HG03045 (cell line): Measurements from ENCODE around the gene ACADVL.
"Not testable (repeated sequence)": the region's sequence is repeated elsewhere in the genome, so short reads cannot be mapped to it uniquely, and the experiment has no call there.

Experiments used
- ATAC-seq: cut with Tn5 transposase; IDR thresholded peaks from one replicate; pipeline ENCODE4 v1.9.1; 2021; ENCODE audit warnings: mild to moderate bottlenecking, moderate library complexity; ENCODE audit not compliant: unreplicated experiment

Gene ACADVL

DNA sequence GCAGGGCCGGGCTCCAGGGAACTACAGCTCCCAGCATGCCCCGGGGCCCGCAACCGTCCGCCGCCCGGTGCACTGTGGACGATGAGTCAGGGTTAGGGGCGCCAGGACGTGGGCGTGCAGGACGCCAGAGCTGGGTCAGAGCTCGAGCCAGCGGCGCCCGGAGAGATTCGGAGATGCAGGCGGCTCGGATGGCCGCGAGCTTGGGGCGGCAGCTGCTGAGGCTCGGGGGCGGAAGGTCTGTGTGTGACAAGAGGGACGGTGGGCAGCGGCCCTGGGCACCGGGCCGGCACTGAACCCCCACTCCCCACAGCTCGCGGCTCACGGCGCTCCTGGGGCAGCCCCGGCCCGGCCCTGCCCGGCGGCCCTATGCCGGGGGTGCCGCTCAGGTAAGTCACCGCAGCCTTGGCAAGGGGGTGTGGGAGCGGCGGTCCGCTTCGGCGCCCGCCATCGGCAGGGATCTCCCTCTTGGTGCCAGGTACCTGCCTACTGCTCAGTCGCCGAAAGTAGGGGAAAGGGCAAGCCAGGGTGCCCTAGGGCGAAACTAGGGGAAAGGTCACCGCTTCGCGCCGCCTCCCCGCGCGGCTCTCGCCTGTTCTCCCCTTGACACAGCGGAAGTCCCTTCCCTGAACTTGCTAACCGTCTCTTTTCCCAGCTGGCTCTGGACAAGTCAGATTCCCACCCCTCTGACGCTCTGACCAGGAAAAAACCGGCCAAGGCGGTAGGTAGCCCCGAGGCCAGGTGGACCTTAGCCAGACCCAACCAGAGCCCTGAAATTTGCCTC is at the start of gene ACADVL, which contains the start of gene DLG4:
TSS of gene ACADVL (plus strand) at position 127 of the 781 bp plus-strand sequence. CDS start at position 174, 47 bp downstream.
TSS of gene DLG4 (minus strand) at position 25 of the 781 bp plus-strand sequence.
- ATAC-seq = peak; percentile 59

DNA sequence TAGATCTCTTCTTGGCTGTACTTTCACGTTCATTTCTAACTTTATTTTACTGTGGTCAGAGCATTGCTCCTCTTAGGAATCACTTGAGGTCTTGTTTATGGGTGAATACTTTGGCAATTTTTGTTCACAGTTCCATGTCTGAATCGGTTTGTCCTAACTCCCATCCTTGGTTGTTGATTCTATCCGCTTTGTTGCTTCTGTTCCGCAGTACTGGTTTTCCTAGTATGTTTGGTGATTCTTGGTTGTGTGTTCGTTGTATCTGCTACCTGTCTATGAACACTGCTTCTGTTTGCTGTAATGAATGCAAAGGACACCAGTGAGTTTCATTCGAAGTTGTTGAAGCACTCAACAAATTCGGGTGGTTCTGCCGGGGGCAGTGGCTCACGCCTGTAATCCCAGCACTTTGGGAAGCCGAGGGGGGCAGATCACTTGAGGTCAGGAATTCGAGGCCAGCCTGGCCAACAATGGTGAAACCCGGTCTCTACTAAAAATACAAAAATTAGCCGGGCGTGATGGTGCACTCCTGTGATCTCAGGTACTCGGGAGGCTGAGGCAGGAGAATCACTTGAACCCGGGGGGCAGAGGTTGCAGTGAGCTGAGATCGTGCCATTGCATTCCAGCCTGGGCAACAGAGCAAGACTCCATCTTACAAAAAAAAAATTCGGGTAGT is 47.1 kb upstream of the ACADVL start:
- ATAC-seq = not testable (repeated sequence)

DNA sequence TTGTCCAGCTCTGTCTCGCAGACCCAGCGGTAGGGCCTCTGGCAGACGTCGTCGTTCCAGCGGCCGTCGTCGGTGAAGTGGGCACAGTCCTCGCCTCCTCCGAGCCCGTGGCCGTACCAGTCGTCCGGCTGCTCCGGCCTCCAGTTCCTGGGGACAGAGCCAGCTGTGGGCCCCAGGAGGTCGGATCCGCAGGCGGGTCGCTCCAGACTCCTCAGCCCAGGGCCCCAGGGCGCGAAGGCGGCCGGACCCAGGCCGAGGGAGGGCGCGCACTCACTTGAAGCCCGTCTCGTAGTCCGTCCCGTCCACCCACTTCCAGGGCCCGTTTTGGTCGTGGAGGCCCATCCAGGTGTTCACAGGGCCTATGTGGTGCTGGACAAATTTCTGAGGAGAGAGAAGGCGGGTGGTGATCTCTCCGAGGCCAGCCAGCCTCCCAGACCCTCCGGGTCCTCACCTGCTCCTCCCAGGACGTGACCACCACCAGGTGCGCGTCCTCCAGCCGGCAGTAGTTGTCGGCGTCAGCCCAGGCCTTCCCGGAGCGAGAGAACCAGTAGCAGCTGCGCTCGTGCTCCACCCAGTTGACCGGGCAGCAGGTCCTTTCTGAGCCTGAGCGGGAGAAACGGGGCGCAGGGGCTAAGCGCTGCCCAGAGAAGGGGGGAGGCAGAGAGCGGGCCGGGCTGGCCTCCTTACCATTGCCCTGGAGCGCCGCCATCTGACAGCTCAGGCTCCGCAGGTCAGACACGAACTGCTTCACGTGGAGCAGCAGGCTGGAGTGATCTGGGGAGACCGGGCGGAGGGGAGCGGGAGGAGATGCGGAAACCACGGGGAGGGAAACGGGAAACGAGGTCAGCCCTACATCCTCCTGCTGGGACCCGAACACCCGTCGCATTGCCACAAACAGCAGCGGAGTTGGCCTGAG is 45.8 kb upstream of the ACADVL start:
- ATAC-seq = no peak

DNA sequence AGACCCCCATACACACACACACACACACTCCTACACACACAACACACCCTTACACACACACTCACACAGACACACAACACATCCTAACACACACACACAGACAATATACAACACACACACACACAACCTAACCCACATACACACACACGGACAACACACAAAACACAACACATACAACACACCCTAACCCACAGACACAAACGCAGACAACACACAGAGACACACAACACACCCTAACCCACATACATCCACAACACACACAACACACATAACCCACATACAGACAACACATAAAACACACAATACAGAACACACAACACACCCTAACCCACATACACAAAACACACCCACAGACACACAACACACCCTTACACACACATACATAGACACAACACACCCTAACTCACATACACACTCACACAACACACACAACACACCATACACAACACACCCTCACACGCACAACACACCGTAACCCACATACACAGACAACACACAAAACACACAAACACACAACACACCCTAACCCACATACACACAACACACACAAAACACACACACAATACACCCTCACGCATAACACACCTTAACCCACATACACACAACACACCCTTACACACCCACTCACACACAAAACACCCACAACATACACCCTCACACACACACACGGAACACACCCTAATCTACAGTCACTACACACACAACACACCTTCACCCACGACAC is 45.0 kb upstream of the ACADVL start:
- no peak for ATAC-seq

DNA sequence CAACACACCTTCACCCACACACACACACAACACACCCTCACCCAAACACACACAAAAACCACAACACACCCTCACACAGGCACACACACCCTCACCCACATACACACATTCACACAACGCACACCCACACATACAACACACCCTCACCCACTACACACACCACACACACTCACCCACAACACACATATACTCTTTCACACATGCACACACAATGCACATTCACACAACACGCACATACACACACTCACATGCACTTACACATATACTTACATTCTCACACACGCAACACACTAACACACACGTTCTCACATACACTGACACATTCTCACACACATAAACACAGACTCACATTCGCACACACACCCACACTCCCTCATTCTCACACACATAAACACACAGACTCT is 44.4 kb upstream of the ACADVL start:
- ATAC-seq = no peak

DNA sequence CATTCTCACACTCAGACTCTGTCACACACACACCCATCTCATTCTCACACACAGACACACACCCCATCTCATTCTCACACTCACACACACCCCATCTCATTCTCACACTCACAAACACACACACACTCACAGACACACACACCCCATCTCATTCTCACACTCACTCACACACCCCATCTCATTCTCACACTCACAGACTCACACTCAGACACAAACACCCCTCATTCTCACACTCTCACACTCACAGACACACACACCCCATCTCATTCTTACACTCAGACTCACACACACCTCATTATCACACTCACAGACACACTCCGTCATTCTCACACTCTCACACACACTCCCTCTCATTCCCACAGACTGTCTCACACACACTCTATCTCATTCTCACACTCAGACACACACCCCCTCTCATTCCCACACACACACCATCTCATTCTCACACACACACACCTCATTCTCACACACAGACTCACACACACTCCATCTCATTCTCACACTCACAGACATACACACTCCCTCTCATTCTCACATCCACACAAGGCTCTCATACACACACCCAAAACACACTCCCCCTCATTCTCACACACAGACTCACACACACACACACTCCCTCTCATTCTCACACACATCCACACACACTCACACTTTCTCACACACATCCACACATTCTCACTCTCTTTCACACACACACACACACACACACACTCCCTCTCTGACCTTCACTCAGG is 43.5 kb upstream of the ACADVL start:
- ATAC-seq = no peak

DNA sequence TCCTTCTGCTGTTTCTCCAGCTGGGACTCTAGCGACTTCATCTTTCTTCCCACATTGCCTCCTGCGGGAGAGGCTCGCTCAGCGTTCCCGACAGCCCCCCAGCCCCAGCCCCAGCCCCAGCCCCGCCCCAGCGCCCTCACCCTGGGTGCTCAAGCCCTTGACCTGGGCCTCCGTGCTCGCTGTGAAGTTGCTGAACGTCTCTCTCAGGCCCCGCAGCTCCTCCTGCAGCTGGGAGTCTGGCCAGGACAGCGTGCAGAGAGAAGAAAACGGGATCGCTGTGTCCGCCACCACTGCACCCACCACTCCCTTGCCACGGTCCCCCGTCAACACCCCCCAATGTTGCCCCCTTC is 42.9 kb upstream of the ACADVL start:
- ATAC-seq = no peak

DNA sequence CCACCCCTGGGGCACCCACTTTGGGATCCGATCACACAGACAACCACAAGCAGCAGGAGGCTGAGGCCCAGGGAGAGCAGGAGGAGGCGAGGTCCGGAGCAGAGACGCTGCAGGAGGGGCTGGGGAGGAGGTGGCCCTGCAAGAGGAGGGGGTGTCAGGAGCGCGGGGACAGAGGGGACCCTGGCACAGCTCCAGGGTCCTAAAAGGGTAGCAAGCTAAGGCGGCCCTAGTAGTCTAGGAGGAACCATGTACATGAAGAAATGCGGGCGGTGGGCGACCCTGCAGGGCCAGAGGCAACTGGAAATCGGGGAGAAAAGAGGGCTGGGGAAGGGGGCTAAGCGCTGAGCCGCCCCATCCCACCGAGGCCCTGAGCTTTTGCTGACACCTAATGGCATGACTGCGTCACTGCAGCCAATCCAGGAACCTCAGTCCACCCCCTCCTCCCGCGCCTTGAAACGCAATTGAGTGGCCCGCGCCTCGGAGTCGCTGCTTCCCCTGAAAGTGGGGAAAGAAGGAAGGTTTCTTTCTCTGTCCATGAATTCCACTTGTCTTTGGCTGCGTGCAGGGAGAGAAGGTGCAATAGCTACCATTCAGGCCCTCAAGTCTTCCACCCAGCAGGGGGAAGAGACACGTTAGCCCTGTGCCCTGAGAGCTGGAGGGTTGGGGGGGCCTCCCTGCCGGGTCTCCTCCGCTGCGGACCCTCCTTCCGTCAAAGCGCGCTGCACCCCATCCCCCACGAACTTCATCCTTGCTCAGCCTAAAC is 42.4 kb upstream of the ACADVL start:
- no peak for ATAC-seq

DNA sequence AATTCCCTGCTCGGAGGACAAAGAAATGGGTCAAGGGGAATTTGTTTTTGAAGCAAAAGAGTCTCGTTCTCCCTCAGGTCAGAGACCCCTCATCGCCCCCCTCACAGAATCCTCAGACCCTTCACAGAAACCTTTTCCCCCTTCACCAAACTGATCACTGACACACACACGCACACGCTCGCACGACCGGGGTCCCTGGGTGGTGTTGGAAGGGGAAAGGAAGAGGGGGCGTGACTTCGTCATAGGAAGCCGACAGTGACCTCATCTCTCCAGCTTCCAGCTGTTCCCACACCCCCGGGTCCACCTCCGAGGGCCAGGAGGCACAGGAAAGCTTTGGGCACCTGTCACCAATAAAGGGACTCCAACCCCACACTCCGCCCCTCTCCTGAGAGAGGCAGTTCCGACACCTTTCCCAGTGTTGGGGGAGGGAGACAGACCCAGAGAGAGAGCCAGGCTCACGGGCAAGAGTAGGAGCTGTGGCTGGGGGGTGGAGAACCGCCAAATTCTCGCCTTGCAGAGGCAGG is 41.7 kb upstream of the ACADVL start:
- no peak for ATAC-seq

DNA sequence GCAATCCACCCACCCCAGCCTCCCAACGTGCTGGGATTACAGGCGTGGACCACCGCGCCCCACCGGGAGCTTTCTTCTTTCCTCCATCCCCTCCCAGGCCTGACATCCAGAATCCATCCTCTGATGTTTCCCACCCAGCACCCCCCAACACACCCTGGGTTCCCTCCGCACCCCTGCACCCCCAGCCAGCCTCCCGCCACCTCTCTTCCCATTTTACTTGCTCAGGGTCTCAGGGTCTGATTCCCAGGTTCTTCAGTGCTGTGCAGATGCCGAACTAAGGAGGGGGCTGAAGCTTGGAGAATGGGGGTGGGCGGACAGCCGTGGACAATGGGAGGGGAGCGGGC is 40.8 kb upstream of the ACADVL start:
- ATAC-seq = no peak

DNA sequence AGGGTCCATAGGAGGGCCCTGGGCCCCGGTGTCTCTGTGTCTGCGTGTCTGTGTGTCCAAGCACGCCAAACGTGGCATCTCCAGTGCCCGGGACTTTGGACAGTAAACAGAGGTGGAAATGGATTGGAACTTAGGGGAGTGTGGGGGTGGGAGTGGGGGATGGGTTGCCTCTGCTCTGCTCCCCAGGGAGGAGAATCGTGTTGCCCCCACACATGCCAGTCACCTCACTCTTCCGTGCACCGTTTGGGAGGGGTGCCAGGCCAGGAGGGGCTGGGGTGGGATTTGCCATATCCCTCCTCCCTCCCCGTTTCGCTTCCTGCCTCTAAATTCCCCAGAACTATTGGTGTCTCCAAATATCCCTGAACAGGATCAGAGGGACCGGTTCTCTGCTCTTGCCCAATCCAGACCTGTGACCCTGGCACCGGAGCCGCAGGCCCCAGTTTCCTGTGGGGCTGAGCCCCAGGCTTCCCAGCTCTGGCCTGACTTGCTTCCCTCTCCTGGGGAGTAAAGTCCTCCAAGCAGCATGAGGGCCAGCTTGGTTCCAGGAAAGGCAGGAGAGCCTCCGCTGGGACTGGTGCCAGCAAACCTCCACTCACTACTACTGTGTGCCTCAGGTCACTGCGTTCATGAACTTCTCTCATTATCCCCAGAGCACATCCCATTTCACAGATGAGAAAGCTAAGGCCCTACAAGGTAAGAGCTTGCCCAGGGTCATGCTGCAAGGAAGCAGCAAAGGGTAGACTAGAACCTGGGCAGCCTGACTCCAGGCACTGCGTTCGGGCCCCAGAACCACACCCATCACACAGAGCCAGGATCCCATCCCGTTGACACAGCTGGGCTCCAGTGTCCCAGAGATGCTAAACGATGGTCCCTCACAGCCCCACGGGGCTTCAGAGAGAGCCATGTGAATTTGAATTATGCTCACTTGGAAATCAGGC is 40.2 kb upstream of the ACADVL start, which contains the start of gene ASGR1:
TSS of gene ASGR1 (minus strand) at position 54 of the 938 bp plus-strand sequence. CDS start 807 bp downstream, outside the sequence.
- no peak for ATAC-seq

DNA sequence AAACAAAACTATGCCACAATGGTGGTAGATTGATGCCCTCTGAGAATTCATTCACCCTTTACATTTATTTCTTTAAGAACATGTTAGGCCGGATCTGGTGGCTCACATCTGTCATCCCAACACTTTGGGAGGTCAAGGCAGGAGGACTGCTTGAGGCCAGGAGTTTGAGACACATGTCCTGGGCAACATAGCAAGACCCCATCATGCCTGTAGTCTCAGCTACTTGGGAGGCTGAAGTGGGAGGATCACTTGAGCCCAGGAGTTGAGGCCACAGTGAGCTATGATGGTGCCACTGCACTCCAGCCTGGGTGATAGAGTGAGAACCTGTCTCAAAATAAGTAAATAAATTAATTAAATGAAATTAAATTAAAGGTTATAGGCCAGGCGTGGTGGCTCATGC is 37.6 kb upstream of the ACADVL start:
- ATAC-seq = not testable (repeated sequence)

DNA sequence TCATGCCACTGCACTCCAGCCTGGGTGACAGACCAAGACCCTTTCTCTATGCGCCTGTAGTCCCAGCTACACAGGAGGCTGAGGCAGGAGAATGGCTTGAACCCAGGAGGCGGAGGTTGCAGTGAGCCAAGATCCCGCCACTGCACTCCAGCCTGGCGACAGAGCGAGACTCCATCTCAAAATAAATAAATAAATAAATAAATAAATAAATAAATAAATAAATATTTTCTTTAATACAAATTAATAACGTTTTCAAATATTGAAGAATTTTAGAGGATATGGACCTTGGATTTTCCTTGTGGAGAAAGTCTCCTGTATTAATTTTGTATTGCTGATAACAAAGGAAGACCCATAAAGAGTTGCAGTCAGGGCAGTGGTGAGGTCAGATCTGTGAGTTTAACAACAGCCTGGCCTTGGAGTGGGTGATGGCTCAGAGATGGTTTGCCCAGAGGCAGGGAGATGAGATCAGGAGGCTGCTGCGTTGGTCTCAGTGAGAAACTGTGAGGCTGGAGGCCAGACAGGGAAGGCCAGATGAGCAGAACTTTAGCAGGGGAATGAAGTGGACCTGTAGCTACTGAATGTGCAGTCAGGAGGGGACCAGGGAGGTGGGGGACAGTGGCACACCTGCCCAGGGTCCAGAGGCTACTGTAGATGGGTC is 36.2 kb upstream of the ACADVL start:
- no peak for ATAC-seq

DNA sequence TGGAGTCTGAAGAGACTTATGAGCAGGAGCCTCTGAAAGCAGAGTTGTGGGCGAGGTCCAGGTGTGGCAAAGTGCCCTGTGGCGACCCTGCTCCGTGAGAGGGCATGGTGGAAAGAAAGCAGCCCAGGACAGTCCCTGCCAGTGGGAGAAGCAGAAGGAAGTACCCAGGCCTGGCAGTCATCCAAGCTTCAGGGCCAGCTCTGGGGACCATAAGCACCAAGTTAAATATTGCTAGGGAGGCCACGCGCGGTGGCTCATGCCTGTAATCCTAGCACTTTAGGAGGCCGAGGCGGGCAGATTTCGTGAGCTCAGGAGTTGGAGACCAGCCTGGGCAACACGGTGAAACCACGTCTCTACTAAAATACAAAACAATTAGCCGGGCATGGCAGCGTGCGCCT is 35.6 kb upstream of the ACADVL start:
- no peak for ATAC-seq

DNA sequence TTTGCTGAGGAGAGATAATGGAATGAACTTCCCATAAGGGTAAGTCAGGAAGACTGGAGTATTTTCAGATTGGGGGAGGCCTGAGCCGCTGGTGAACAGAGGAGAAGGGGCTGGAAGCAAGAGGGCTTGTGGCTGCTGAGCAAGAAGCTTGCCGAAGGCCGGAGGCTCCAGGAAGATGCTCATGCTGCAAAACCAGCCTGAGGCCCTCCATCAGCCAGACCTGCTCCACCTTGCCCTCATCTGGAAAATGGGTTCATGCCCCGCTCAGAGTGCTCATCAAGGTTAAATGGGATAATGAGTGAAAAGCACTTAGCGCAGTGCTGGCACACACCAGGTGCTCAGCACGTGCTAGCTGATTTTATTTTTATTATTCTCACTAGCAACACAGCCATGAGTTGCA is 35.1 kb upstream of the ACADVL start:
- no peak for ATAC-seq

DNA sequence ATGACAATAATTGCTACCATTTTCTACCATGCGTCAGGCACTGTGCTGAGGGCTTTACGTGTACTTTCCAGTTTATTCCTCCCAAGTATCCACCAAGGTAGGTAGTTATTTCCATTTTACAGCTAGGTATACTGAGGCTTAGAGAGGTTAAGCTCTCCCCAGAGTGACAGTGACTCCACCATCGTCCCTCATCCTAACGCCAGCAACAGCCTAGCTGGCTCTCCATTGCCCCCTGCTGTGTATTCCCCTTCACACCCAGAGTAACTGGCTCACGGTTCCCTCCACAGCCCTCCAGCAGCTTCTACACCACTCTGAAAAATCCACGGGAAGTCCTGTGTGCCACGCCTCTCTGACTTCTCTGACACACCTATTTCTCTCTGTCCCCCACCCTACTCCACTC is 33.5 kb upstream of the ACADVL start:
- no peak for ATAC-seq

DNA sequence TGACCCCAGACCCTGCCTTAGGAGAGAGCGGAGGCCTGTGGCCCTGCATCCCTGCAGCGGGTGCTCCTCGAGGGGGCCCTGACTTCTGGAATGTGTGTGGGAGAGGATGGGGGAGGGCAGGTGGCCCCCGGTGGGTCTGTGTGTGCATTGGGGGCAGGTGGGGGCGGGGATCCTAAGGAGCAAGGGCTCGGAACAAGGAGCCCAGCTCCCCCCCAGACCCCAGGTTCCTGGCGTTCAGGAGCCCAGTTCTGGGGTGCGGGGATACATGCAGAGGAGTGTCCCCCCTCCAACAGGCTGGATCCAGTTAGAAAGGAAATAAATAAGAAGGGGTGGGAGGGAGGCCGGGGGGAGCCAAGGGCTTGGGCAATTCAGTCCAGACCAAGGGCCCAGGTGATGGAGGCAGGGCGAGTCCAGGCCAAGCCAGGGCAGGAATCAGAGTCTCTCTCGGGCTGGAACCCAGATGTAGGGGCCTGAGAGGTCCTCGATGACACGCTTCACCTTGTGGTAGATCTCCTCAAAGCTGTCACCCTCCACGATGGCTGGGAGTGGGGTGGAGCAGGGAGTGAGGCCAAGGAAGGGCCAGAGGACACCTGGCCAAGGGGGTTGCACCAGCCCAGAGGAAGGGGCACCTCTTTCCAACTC is 29.3 kb upstream of the ACADVL start:
- no peak for ATAC-seq
